ENCODE measurements around the gene WEE1.

GRCh38 chr11:9596926-9597464 lies 23.5 kb downstream of the WEE1 start:
- no peak for TF ChIP-seq CTCF (tag by site-specific recombination; IDR thresholded peaks at IDR 0.05)
- TF ChIP-seq ZBTB8A (tag by site-specific recombination; IDR thresholded peaks at IDR 0.05), result no peak
- TF ChIP-seq, protein P1, sequence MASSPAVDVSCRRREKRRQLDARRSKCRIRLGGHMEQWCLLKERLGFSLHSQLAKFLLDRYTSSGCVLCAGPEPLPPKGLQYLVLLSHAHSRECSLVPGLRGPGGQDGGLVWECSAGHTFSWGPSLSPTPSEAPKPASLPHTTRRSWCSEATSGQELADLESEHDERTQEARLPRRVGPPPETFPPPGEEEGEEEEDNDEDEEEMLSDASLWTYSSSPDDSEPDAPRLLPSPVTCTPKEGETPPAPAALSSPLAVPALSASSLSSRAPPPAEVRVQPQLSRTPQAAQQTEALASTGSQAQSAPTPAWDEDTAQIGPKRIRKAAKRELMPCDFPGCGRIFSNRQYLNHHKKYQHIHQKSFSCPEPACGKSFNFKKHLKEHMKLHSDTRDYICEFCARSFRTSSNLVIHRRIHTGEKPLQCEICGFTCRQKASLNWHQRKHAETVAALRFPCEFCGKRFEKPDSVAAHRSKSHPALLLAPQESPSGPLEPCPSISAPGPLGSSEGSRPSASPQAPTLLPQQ (tag by site-specific recombination; IDR thresholded peaks at IDR 0.05), result no peak
- no peak for TF ChIP-seq ZNF24 (tag by site-specific recombination; IDR thresholded peaks at IDR 0.05)
- TF ChIP-seq SP7 (tag by site-specific recombination; IDR thresholded peaks at IDR 0.05), result no peak
- TF ChIP-seq ZFP3 (tag by site-specific recombination; IDR thresholded peaks at IDR 0.05; ENCODE audit: low read depth), result no peak
- no peak for TF ChIP-seq ZNF670 (tag by site-specific recombination; IDR thresholded peaks at IDR 0.05; ENCODE audit: low read depth)
- TF ChIP-seq ZBTB17 (tag by site-specific recombination; IDR thresholded peaks at IDR 0.05), result no peak
- TF ChIP-seq, protein P2, sequence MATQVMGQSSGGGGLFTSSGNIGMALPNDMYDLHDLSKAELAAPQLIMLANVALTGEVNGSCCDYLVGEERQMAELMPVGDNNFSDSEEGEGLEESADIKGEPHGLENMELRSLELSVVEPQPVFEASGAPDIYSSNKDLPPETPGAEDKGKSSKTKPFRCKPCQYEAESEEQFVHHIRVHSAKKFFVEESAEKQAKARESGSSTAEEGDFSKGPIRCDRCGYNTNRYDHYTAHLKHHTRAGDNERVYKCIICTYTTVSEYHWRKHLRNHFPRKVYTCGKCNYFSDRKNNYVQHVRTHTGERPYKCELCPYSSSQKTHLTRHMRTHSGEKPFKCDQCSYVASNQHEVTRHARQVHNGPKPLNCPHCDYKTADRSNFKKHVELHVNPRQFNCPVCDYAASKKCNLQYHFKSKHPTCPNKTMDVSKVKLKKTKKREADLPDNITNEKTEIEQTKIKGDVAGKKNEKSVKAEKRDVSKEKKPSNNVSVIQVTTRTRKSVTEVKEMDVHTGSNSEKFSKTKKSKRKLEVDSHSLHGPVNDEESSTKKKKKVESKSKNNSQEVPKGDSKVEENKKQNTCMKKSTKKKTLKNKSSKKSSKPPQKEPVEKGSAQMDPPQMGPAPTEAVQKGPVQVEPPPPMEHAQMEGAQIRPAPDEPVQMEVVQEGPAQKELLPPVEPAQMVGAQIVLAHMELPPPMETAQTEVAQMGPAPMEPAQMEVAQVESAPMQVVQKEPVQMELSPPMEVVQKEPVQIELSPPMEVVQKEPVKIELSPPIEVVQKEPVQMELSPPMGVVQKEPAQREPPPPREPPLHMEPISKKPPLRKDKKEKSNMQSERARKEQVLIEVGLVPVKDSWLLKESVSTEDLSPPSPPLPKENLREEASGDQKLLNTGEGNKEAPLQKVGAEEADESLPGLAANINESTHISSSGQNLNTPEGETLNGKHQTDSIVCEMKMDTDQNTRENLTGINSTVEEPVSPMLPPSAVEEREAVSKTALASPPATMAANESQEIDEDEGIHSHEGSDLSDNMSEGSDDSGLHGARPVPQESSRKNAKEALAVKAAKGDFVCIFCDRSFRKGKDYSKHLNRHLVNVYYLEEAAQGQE (tag by site-specific recombination; IDR thresholded peaks at IDR 0.05), result no peak
- TF ChIP-seq ZNF624 (tag by site-specific recombination; IDR thresholded peaks at IDR 0.05), result no peak
- TF ChIP-seq ZNF10 (tag by site-specific recombination; IDR thresholded peaks at IDR 0.05), result no peak

Measured in HEK293 (cell line).